Ascending aorta (tissue), 2 donors: ENCODE measurements around the gene RBMS3. TPM values are rescaled to one million over a fixed set of nuclear protein-coding genes. Genes with fewer than 3 reads are reported as not detected.

Experiments used
- DNase-seq, 2 donors: peaks; one replicate each; pipeline ENCODE4 v3.0.0-alpha.2; 2019; ENCODE audit warnings: low spot score in 2 of 2
- H3K27ac ChIP-seq, 2 donors: fragments of 200-600 bp; sonication (generic); one replicate each; pipeline ENCODE4 v1.5.1; 2016 to 2017; ENCODE audit warnings: mild to moderate bottlenecking in 1 of 2
- H3K27me3 ChIP-seq: fragments of 200-600 bp; sonication (generic); one replicate; pipeline ENCODE4 v1.5.1; 2017
- H3K36me3 ChIP-seq, 2 donors: fragments of 200-600 bp; sonication (generic); one replicate each; pipeline ENCODE4 v1.5.1; 2016
- H3K4me1 ChIP-seq, 2 donors: fragments of 200-600 bp; sonication (generic); one replicate each; pipeline ENCODE4 v1.5.1; 2016 to 2017; ENCODE audit warnings: mild to moderate bottlenecking in 1 of 2
- H3K4me3 ChIP-seq, 2 donors: fragments of 200-600 bp; sonication (generic); one replicate each; pipeline ENCODE4 v1.5.1; 2016 to 2017; ENCODE audit warnings: mild to moderate bottlenecking in 1 of 2
- H3K9me3 ChIP-seq, 2 donors: fragments of 200-600 bp; sonication (generic); one replicate each; pipeline ENCODE4 v1.5.1; 2016
- CTCF ChIP-seq, 3 experiments: fragments of 200-600 bp in 2 of 3; fragments of 450-650 bp in 1 of 3; sonication (generic) in 2 of 3; IDR thresholded peaks; one replicate each; pipeline ENCODE4 v1.5.1; 2016 to 2019; ENCODE audit warnings: antibody characterized with exemption in 3 of 3, mild to moderate bottlenecking in 1 of 3, moderate library complexity in 1 of 3
- intact Hi-C: fragments of 100-400 bp; cut with DNase I; formaldehyde crosslinking; loops from one replicate; pipeline ENCODE4 v1.15.1; 2023
- total RNA-seq: library from RNA; depleted of rRNA; stranded (reverse); fragments of >200 nt; gene quantifications from one replicate; pipeline ENCODE4 v1.1.0, GENCODE V29; 2016

RBMS3 gene
- total RNA-seq, 1 donor from 2014 or later: 65.8 TPM

- Histone ChIP-seq H3K9me3 (no peaks in the 10 kb centered on the region), H3K27ac (no peak overlapping the region), H3K36me3 (no peaks in the 10 kb centered on the region), H3K4me1 (peaks cover 0 to 5% of the 10 kb centered on the region in 2 donors), H3K27me3 (no peaks in the 10 kb centered on the region), H3K4me3 (no peak overlapping the region)
- no peak for DNase-seq
- intact Hi-C loops: no loop called here
- TF ChIP-seq CTCF (IDR thresholded peaks at IDR 0.05): no peak
Measured at GRCh38 chr3:29718661-29719065, 437.8 kb downstream of the RBMS3 start.

- no peak for TF ChIP-seq CTCF (IDR thresholded peaks at IDR 0.05)
Measured at GRCh38 chr3:29720665-29721064, 439.8 kb downstream of the RBMS3 start.

GRCh38 chr3:29721789-29722188 lies 440.9 kb downstream of the RBMS3 start:
- Histone ChIP-seq H3K4me1 (peaks cover 0 to 6% of the 10 kb centered on the region in 2 donors), H3K36me3 (no peaks in the 10 kb centered on the region), H3K27me3 (no peaks in the 10 kb centered on the region), H3K27ac (no peak overlapping the region), H3K4me3 (no peak overlapping the region), H3K9me3 (no peaks in the 10 kb centered on the region)
- intact Hi-C loops: no loop called here
- no peak for DNase-seq
- TF ChIP-seq CTCF (IDR thresholded peaks at IDR 0.05): no peak

More at GRCh38 chr3:29720665-29721064, 439.8 kb downstream of the RBMS3 start:
- Histone ChIP-seq H3K4me1 (peaks cover 0 to 6% of the 10 kb centered on the region in 2 donors), H3K9me3 (no peaks in the 10 kb centered on the region), H3K4me3 (no peak overlapping the region), H3K27me3 (no peaks in the 10 kb centered on the region), H3K36me3 (no peaks in the 10 kb centered on the region), H3K27ac (no peak overlapping the region)
- intact Hi-C loops: no loop called here
- DNase-seq: no peak

- intact Hi-C loops: no loop called here
- H3K27ac ChIP-seq: peak overlapping the region in 1 of 2 donors; percentile 31
- TF ChIP-seq CTCF (IDR thresholded peaks at IDR 0.05): no peak
- H3K36me3 ChIP-seq: no peaks in the 10 kb centered on the region
- no peak for DNase-seq
- H3K4me1 ChIP-seq: peaks cover 2 to 3% of the 10 kb centered on the region in 2 donors
- no peaks in the 10 kb centered on the region for H3K9me3 ChIP-seq
- H3K27me3 ChIP-seq: no peaks in the 10 kb centered on the region
- no peak overlapping the region for H3K4me3 ChIP-seq
Measured at GRCh38 chr3:29731050-29731449, 450.2 kb downstream of the RBMS3 start.

GRCh38 chr3:29741231-29741630 lies 460.4 kb downstream of the RBMS3 start:
- peaks cover 0 to 21% of the 10 kb centered on the region in 2 donors for H3K4me1 ChIP-seq
- H3K36me3 ChIP-seq: no peaks in the 10 kb centered on the region
- no peaks in the 10 kb centered on the region for H3K9me3 ChIP-seq
- H3K27ac ChIP-seq: no peak overlapping the region
- TF ChIP-seq CTCF (IDR thresholded peaks at IDR 0.05): no peak
- no peak overlapping the region for H3K4me3 ChIP-seq
- intact Hi-C loops: no loop called here
- DNase-seq: no peak
- no peaks in the 10 kb centered on the region for H3K27me3 ChIP-seq
